ENCODE measurements around the gene POMGNT2.
A peak's percentile ranks its signal among the peaks of the same experiment; 100 is the strongest.

Gene POMGNT2

GRCh38 chr3:43074482-43074881, 31.4 kb downstream of the POMGNT2 start:
- POLR2A ChIA-PET = no interaction called here
- Histone ChIP-seq H3K9me3 (ENCODE audit: control insufficient read depth, insufficient read depth, low read depth, low read length) (no peaks in the 10 kb centered on the region), H3K36me3 (ENCODE audit: control insufficient read depth in 2 of 2, insufficient read depth in 1 of 2, low read length in 2 of 2) (peaks cover 0 to 10% of the 10 kb centered on the region in 2 experiments; a peak in 1 of 3 replicates), H3K27ac (ENCODE audit: extremely low read depth, low read depth, low read length) (no peak overlapping the region), H3K4me3 (ENCODE audit: low read depth, low read length) (no peak overlapping the region), H3K4me1 (ENCODE audit: control insufficient read depth, insufficient read depth, low read length) (no peaks in the 10 kb centered on the region)
- CTCF ChIA-PET = no interaction called here
- TF ChIP-seq ZBTB21 (tag by site-specific recombination; IDR thresholded peaks at IDR 0.05) (no peak), ZSCAN23 (tag by site-specific recombination; IDR thresholded peaks at IDR 0.05) (no peak), ZBTB17 (tag by site-specific recombination; IDR thresholded peaks at IDR 0.05) (no peak), ZNF529 (tag by site-specific recombination; IDR thresholded peaks at IDR 0.05; ENCODE audit: insufficient replicate concordance) (no peak), ZNF76 (tag by site-specific recombination; IDR thresholded peaks at IDR 0.05; ENCODE audit: borderline replicate concordance, low read depth) (no peak), ZNF292 (tag by site-specific recombination; IDR thresholded peaks at IDR 0.05; ENCODE audit: borderline replicate concordance, low read depth) (no peak)

DNA sequence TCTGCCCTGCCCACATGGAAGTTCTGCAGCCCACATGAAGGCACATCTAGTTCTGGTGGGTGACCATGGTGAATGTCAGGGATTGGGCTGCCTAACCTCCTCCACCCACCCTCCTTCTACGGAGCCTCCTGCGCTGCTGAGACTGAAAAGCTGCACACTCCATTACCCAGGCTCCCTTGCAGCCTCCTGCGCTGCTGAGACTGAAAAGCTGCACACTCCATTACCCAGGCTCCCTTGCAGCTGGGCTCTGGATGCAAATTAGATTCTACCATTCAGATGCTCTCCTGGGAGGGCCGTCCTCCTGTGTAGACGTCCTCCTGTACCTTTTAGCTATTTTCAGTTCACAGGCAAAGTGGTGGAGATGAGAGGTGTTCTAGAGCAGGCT, 32.1 kb downstream of the POMGNT2 start:
- Histone ChIP-seq H3K27ac (ENCODE audit: extremely low read depth, low read depth, low read length) (no peak overlapping the region), H3K4me1 (ENCODE audit: control insufficient read depth, insufficient read depth, low read length) (no peaks in the 10 kb centered on the region), H3K9me3 (ENCODE audit: control insufficient read depth, insufficient read depth, low read depth, low read length) (no peaks in the 10 kb centered on the region), H3K4me3 (ENCODE audit: low read depth, low read length) (no peak overlapping the region), H3K36me3 (ENCODE audit: control insufficient read depth in 2 of 2, insufficient read depth in 1 of 2, low read length in 2 of 2) (peaks cover 0 to 3% of the 10 kb centered on the region in 2 experiments; a peak in 1 of 3 replicates)
- TF ChIP-seq EGR2 (tag by site-specific recombination; IDR thresholded peaks at IDR 0.05; ENCODE audit: low read depth) (peak; percentile 24; the same call in 1 of the 2 replicates), ZNF768 (tag by site-specific recombination; IDR thresholded peaks at IDR 0.05) (no peak)
- ChIA-PET POLR2A (no interaction called here), CTCF (no interaction called here)

GRCh38 chr3:43073116-43073835, 32.6 kb downstream of the POMGNT2 start:
- POLR2A ChIA-PET = no interaction called here
- Histone ChIP-seq H3K4me3 (ENCODE audit: low read depth, low read length) (no peak overlapping the region), H3K4me1 (ENCODE audit: control insufficient read depth, insufficient read depth, low read length) (no peaks in the 10 kb centered on the region), H3K36me3 (ENCODE audit: control insufficient read depth in 2 of 2, insufficient read depth in 1 of 2, low read length in 2 of 2) (no peaks in the 10 kb centered on the region), H3K27ac (ENCODE audit: extremely low read depth, low read depth, low read length) (no peak overlapping the region), H3K9me3 (ENCODE audit: control insufficient read depth, insufficient read depth, low read depth, low read length) (no peaks in the 10 kb centered on the region)
- TF ChIP-seq ZEB2 (tag by site-specific recombination; IDR thresholded peaks at IDR 0.05) (no peak), ZNF211 (tag by site-specific recombination; IDR thresholded peaks at IDR 0.05; ENCODE audit: low read depth) (no peak), ZNF596 (tag by site-specific recombination; IDR thresholded peaks at IDR 0.05) (no peak), ZNF398 (tag by site-specific recombination; IDR thresholded peaks at IDR 0.05) (no peak), SALL2 (tag by site-specific recombination; IDR thresholded peaks at IDR 0.05; ENCODE audit: borderline replicate concordance) (no peak), OVOL3 (tag by site-specific recombination; IDR thresholded peaks at IDR 0.05) (no peak), ZFP37 (tag by site-specific recombination; IDR thresholded peaks at IDR 0.05) (no peak), ZNF621 (tag by site-specific recombination; IDR thresholded peaks at IDR 0.05) (no peak), ATF2 (tag by site-specific recombination; IDR thresholded peaks at IDR 0.05; ENCODE audit: low read depth) (no peak), ZNF791 (tag by site-specific recombination; IDR thresholded peaks at IDR 0.05) (no peak), ZNF239 (tag by site-specific recombination; IDR thresholded peaks at IDR 0.05) (no peak)
- TF ChIP-seq, protein P1, sequence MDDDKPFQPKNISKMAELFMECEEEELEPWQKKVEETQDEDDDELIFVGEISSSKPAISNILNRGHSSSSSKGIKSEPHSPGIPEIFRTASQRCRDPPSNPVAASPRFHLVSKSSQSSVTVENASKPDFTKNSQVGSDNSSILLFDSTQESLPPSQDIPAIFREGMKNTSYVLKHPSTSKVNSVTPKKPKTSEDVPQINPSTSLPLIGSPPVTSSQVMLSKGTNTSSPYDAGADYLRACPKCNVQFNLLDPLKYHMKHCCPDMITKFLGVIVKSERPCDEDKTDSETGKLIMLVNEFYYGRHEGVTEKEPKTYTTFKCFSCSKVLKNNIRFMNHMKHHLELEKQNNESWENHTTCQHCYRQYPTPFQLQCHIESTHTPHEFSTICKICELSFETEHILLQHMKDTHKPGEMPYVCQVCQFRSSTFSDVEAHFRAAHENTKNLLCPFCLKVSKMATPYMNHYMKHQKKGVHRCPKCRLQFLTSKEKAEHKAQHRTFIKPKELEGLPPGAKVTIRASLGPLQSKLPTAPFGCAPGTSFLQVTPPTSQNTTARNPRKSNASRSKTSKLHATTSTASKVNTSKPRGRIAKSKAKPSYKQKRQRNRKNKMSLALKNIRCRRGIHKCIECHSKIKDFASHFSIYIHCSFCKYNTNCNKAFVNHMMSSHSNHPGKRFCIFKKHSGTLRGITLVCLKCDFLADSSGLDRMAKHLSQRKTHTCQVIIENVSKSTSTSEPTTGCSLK (tag by site-specific recombination; IDR thresholded peaks at IDR 0.05) = no peak
- CTCF ChIA-PET = interaction anchor here (0.6 kb wide), 1 partner anchor 1090 kb away, joined by 3 read pairs; no protein-coding TSS in a partner anchor
